ENCODE measurements around the gene SPEF2.

SPEF2 gene

GRCh38 chr5:35859101-35859661 is 241.5 kb downstream of the SPEF2 start:
- Histone ChIP-seq H3K4me3 (ENCODE audit: insufficient read length, low read depth) (no peak overlapping the region), H3K9ac (ENCODE audit: insufficient read length, low read depth) (no peak overlapping the region), H3K36me3 (ENCODE audit: insufficient read depth, insufficient read length, low read length) (no peaks in the 10 kb centered on the region)

GRCh38 chr5:35860686-35861085 is 243.0 kb downstream of the SPEF2 start:
- TF ChIP-seq SUZ12 (IDR thresholded peaks at IDR 0.05; ENCODE audit: extremely low read depth, insufficient read depth, insufficient read length) = no peak
- no peak for TF ChIP-seq ZNF274 (IDR thresholded peaks at IDR 0.05; ENCODE audit: low read depth, low read length)
- TF ChIP-seq YY1 (IDR thresholded peaks at IDR 0.05; ENCODE audit: insufficient read depth, insufficient read length) = no peak
- Histone ChIP-seq H3K27me3 (ENCODE audit: insufficient read depth, insufficient read length) (no peaks in the 10 kb centered on the region), H3K9me3 (ENCODE audit: insufficient read depth, low read length) (no peaks in the 10 kb centered on the region; the same call in 1 of the 2 replicates), H3K36me3 (ENCODE audit: insufficient read depth, insufficient read length, low read length) (no peaks in the 10 kb centered on the region), H3K9ac (ENCODE audit: insufficient read length, low read depth) (no peak overlapping the region), H3K4me1 (ENCODE audit: insufficient read depth, insufficient read length) (no peaks in the 10 kb centered on the region), H3K4me3 (ENCODE audit: insufficient read length, low read depth) (no peak overlapping the region)
- peak; percentile 9 for DNase-seq (ENCODE audit: low read depth, low spot score)

More at GRCh38 chr5:35859101-35859661, 241.5 kb downstream of the SPEF2 start:
- no peaks in the 10 kb centered on the region for H3K27me3 ChIP-seq (ENCODE audit: insufficient read depth, insufficient read length)
- no peak for DNase-seq (ENCODE audit: low read depth, low spot score)
- no peaks in the 10 kb centered on the region for H3K4me1 ChIP-seq (ENCODE audit: insufficient read depth, insufficient read length)
- no peak for TF ChIP-seq SUZ12 (IDR thresholded peaks at IDR 0.05; ENCODE audit: extremely low read depth, insufficient read depth, insufficient read length)
- TF ChIP-seq ZNF274 (IDR thresholded peaks at IDR 0.05; ENCODE audit: low read depth, low read length) = no peak
- H3K9me3 ChIP-seq (ENCODE audit: insufficient read depth, low read length) = no peaks in the 10 kb centered on the region; the same call in 1 of the 2 replicates

GRCh38 chr5:35861718-35862117 is 244.1 kb downstream of the SPEF2 start:
- Histone ChIP-seq H3K9ac (ENCODE audit: insufficient read length, low read depth) (no peak overlapping the region), H3K27me3 (ENCODE audit: insufficient read depth, insufficient read length) (no peaks in the 10 kb centered on the region), H3K9me3 (ENCODE audit: insufficient read depth, low read length) (no peaks in the 10 kb centered on the region; the same call in 1 of the 2 replicates), H3K36me3 (ENCODE audit: insufficient read depth, insufficient read length, low read length) (no peaks in the 10 kb centered on the region), H3K4me1 (ENCODE audit: insufficient read depth, insufficient read length) (no peaks in the 10 kb centered on the region), H3K4me3 (ENCODE audit: insufficient read length, low read depth) (no peak overlapping the region)
- DNase-seq (ENCODE audit: low read depth, low spot score) = no peak
- no peak for TF ChIP-seq ZNF274 (IDR thresholded peaks at IDR 0.05; ENCODE audit: low read depth, low read length)
- TF ChIP-seq SUZ12 (IDR thresholded peaks at IDR 0.05; ENCODE audit: extremely low read depth, insufficient read depth, insufficient read length) = no peak
- TF ChIP-seq YY1 (IDR thresholded peaks at IDR 0.05; ENCODE audit: insufficient read depth, insufficient read length) = no peak

GRCh38 chr5:35862126-35862525 is 244.5 kb downstream of the SPEF2 start:
- Histone ChIP-seq H3K9ac (ENCODE audit: insufficient read length, low read depth) (no peak overlapping the region), H3K4me3 (ENCODE audit: insufficient read length, low read depth) (no peak overlapping the region), H3K36me3 (ENCODE audit: insufficient read depth, insufficient read length, low read length) (no peaks in the 10 kb centered on the region), H3K27me3 (ENCODE audit: insufficient read depth, insufficient read length) (no peaks in the 10 kb centered on the region), H3K9me3 (ENCODE audit: insufficient read depth, low read length) (no peaks in the 10 kb centered on the region; the same call in 1 of the 2 replicates), H3K4me1 (ENCODE audit: insufficient read depth, insufficient read length) (no peaks in the 10 kb centered on the region)
- no peak for TF ChIP-seq ZNF274 (IDR thresholded peaks at IDR 0.05; ENCODE audit: low read depth, low read length)
- no peak for TF ChIP-seq SUZ12 (IDR thresholded peaks at IDR 0.05; ENCODE audit: extremely low read depth, insufficient read depth, insufficient read length)
- no peak for TF ChIP-seq YY1 (IDR thresholded peaks at IDR 0.05; ENCODE audit: insufficient read depth, insufficient read length)
- no peak for DNase-seq (ENCODE audit: low read depth, low spot score)

- Histone ChIP-seq H3K9me3 (ENCODE audit: insufficient read depth, low read length) (no peaks in the 10 kb centered on the region; the same call in 1 of the 2 replicates), H3K4me3 (ENCODE audit: insufficient read length, low read depth) (no peak overlapping the region), H3K27me3 (ENCODE audit: insufficient read depth, insufficient read length) (no peaks in the 10 kb centered on the region), H3K36me3 (ENCODE audit: insufficient read depth, insufficient read length, low read length) (no peaks in the 10 kb centered on the region), H3K9ac (ENCODE audit: insufficient read length, low read depth) (no peak overlapping the region), H3K4me1 (ENCODE audit: insufficient read depth, insufficient read length) (no peaks in the 10 kb centered on the region)
- TF ChIP-seq YY1 (IDR thresholded peaks at IDR 0.05; ENCODE audit: insufficient read depth, insufficient read length) (no peak), ZNF274 (IDR thresholded peaks at IDR 0.05; ENCODE audit: low read depth, low read length) (no peak), SUZ12 (IDR thresholded peaks at IDR 0.05; ENCODE audit: extremely low read depth, insufficient read depth, insufficient read length) (no peak)
- no peak for DNase-seq (ENCODE audit: low read depth, low spot score)
Measured at GRCh38 chr5:35863159-35863558, 245.5 kb downstream of the SPEF2 start.

All from NT2/D1 (cell line).